Measurements from ENCODE around the gene MLX. TPM values are rescaled to one million over a fixed set of nuclear protein-coding genes. Genes with fewer than 3 reads are reported as not detected.
"Not testable (repeated sequence)": the region's sequence is repeated elsewhere in the genome, so short reads cannot be mapped to it uniquely, and the experiment has no call there.

The MLX gene
- total RNA-seq, 1 donor from 2014 or later: 75.4 TPM

GRCh38 chr17:42609182-42609813 is 42.4 kb downstream of the MLX start, which contains the start of the genes RETREG3 and TUBG1:
RETREG3 (minus strand) TSS chr17:42609374; CDS start chr17:42609324, 50 bp downstream.
TUBG1 (plus strand) TSS chr17:42609683; CDS start chr17:42609738, 55 bp downstream.
- intact Hi-C loops (cut with micrococcal nuclease): loop anchor here (1.0 to 10.0 kb wide), 10 partner anchors 32 to 562 kb away; partner anchors contain the start of genes BECN1, EZH1, IFI35 and NAGLU
- DNase-seq (ENCODE audit: low spot score): peak; percentile 100
- H3K36me3 Mint-ChIP-seq (ENCODE audit: low read depth): peaks cover 21% of the 10 kb centered on the region
- no peaks in the 10 kb centered on the region for H3K9me3 Mint-ChIP-seq
- H3K4me1 Mint-ChIP-seq (ENCODE audit: low read depth): peaks cover 39% of the 10 kb centered on the region
- H3K27me3 Mint-ChIP-seq (ENCODE audit: insufficient read depth): no peaks in the 10 kb centered on the region
- H3K4me3 Mint-ChIP-seq: peak within 1 kb of the TSS; percentile 100
- peak within 1 kb of the TSS; percentile 94 for H3K27ac Mint-ChIP-seq

GRCh38 chr17:42609814-42610801 is 43.2 kb downstream of the MLX start:
- Mint-ChIP-seq H3K27ac (peak overlapping the region; percentile 94), H3K4me1 (ENCODE audit: low read depth) (peaks cover 31% of the 10 kb centered on the region), H3K4me3 (peak overlapping the region; percentile 100), H3K36me3 (ENCODE audit: low read depth) (peaks cover 24% of the 10 kb centered on the region)
- H3K9me3 Mint-ChIP-seq; H3K27me3 Mint-ChIP-seq (ENCODE audit: insufficient read depth): not testable (repeated sequence)
- peak; percentile 5 for DNase-seq (ENCODE audit: low spot score)
- intact Hi-C loops (cut with micrococcal nuclease): loop anchor here (1.0 to 10.0 kb wide), 10 partner anchors 33 to 561 kb away; partner anchors contain the start of genes BECN1, EZH1, IFI35 and NAGLU

DNA sequence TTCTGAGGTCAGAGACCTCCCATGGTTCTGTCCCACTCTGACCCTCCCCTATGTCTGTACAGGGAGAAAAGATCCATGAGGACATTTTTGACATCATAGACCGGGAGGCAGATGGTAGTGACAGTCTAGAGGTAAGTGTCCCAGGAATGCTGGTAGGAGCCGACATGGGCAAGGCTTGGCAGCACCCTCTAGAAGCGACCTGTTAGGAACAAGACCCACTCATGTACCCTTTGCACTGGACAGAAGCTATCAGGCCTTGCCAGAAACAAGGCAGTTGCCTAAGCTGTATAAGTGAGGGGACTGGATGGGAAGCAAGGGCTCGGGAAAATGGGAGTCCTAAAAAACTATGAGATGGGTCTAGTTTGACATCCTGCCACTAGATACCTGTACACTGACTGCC is 45.1 kb downstream of the MLX start:
- Mint-ChIP-seq H3K4me3 (peak overlapping the region; percentile 32), H3K36me3 (ENCODE audit: low read depth) (peaks cover 25% of the 10 kb centered on the region), H3K27ac (no peak overlapping the region), H3K27me3 (ENCODE audit: insufficient read depth) (no peaks in the 10 kb centered on the region), H3K9me3 (no peaks in the 10 kb centered on the region), H3K4me1 (ENCODE audit: low read depth) (peaks cover 15% of the 10 kb centered on the region)
- intact Hi-C loops (cut with micrococcal nuclease): no loop called here
- no peak for DNase-seq (ENCODE audit: low spot score)

DNA sequence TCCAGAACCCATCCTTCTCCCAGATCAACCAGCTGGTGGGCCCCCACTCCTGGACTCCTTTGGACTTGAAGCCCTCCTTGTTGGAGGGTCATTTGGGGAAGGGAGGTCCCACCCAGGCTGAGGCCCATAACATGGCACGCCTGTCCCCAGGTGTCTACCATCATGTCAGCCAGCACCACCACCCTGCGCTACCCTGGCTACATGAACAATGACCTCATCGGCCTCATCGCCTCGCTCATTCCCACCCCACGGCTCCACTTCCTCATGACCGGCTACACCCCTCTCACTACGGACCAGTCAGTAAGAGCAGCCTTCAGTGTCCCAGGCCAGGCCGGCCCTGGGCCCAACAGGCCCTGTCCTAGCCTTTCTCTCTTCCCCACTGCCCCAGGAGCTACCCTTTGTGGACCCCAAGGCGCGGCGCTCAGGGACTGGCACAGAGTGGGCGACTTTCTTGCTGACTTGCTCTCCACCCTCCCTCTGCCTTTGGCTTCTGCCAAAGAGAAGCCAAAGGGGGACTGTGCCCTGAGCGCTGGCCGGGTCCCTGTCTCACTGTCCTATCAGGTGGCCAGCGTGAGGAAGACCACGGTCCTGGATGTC is 46.9 kb downstream of the MLX start:
- Mint-ChIP-seq H3K4me3 (no peak overlapping the region), H3K27ac (no peak overlapping the region), H3K27me3 (ENCODE audit: insufficient read depth) (no peaks in the 10 kb centered on the region), H3K36me3 (ENCODE audit: low read depth) (peaks cover 25% of the 10 kb centered on the region), H3K9me3 (no peaks in the 10 kb centered on the region), H3K4me1 (ENCODE audit: low read depth) (peaks cover 12% of the 10 kb centered on the region)
- no peak for DNase-seq (ENCODE audit: low spot score)
- intact Hi-C loops (cut with micrococcal nuclease): no loop called here

GRCh38 chr17:42617956-42618431 is 51.1 kb downstream of the MLX start:
- peaks cover 17% of the 10 kb centered on the region for H3K4me1 Mint-ChIP-seq (ENCODE audit: low read depth)
- no peaks in the 10 kb centered on the region for H3K27me3 Mint-ChIP-seq (ENCODE audit: insufficient read depth)
- no peaks in the 10 kb centered on the region for H3K9me3 Mint-ChIP-seq
- intact Hi-C loops (cut with micrococcal nuclease): no loop called here
- H3K4me3 Mint-ChIP-seq: no peak overlapping the region
- no peak for DNase-seq (ENCODE audit: low spot score)
- H3K27ac Mint-ChIP-seq: no peak overlapping the region
- H3K36me3 Mint-ChIP-seq (ENCODE audit: low read depth): peaks cover 17% of the 10 kb centered on the region

DNA sequence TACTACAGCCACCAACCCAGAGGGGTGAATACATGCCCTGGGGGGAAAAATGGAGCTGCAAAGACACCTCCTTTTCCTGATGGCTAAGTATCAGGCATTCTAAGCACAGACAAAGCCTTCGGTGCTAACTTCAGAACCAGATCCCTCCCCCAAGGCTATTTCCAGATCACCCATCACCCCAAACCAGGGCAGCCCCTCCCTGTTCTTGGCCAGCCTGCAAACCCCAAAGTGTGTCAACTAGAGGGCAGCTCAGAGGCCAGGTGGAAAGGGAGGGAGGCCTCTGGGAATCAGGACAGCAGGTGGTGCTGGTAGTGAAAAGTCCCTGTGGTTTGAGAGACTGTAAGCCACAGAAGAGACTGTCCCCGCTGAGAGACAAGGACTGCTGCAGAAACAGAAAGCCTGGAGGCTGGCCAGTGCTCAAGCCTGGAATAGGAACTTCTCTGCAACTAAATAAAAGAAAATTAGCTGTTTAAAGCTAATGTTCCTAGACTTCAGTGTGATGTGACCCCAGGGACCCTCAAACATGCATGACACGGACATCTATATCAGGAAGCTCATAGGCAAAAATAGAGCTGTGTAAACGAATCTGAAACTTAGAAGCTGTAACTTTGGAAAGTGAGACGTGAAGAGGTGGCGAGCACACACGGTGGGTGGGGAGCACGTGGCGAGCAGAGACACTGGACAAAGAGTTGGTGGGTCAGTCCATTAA is 51.7 kb downstream of the MLX start:
- intact Hi-C loops (cut with micrococcal nuclease): no loop called here

GRCh38 chr17:42621987-42622386 is 55.1 kb downstream of the MLX start:
- H3K27ac Mint-ChIP-seq; DNase-seq (ENCODE audit: low spot score); H3K27me3 Mint-ChIP-seq (ENCODE audit: insufficient read depth); H3K4me3 Mint-ChIP-seq; H3K9me3 Mint-ChIP-seq; H3K36me3 Mint-ChIP-seq (ENCODE audit: low read depth); intact Hi-C loops (cut with micrococcal nuclease): not testable (repeated sequence)
- H3K4me1 Mint-ChIP-seq (ENCODE audit: low read depth): peaks cover 17% of the 10 kb centered on the region

More for the DNA sequence above, 51.7 kb downstream of the MLX start:
- H3K27ac Mint-ChIP-seq: no peak overlapping the region
- peaks cover 17% of the 10 kb centered on the region for H3K4me1 Mint-ChIP-seq (ENCODE audit: low read depth)
- DNase-seq (ENCODE audit: low spot score): no peak
- H3K4me3 Mint-ChIP-seq: no peak overlapping the region
- no peaks in the 10 kb centered on the region for H3K27me3 Mint-ChIP-seq (ENCODE audit: insufficient read depth)
- no peaks in the 10 kb centered on the region for H3K9me3 Mint-ChIP-seq
- H3K36me3 Mint-ChIP-seq (ENCODE audit: low read depth): peaks cover 15% of the 10 kb centered on the region

Other genes with a start within 250 kb of the MLX start
- gene STAT3, start 178.7 kb upstream of the MLX start, total RNA-seq: 240 and 241 TPM in 2 replicates
- gene CAVIN1, start 143.8 kb upstream of the MLX start, total RNA-seq: 0.91 and 0.96 TPM in 2 replicates
- gene ATP6V0A1, start 108.2 kb upstream of the MLX start, total RNA-seq: 23.2 and 27.1 TPM in 2 replicates
- gene NAGLU, start 30.9 kb upstream of the MLX start, total RNA-seq: 18.2 and 20.8 TPM in 2 replicates
- 0.49 and 0.78 TPM in 2 replicates for gene HSD17B1, start 14.2 kb upstream of the MLX start, total RNA-seq
- 93.1 and 95.4 TPM in 2 replicates for gene COASY, start 5.0 kb upstream of the MLX start, total RNA-seq
- gene PSMC3IP, start 10.6 kb downstream of the MLX start, total RNA-seq: 27.6 and 31.5 TPM in 2 replicates
- gene RETREG3, start 42.3 kb downstream of the MLX start, total RNA-seq: 41.1 and 43.4 TPM in 2 replicates
- gene TUBG1, start 42.6 kb downstream of the MLX start, total RNA-seq: 90.0 and 95.2 TPM in 2 replicates
- 9.1 and 11.6 TPM in 2 replicates for gene TUBG2, start 92.2 kb downstream of the MLX start, total RNA-seq
- 0.52 and 0.76 TPM in 2 replicates for gene PLEKHH3, start 109.9 kb downstream of the MLX start, total RNA-seq
- 0.15 and 0.21 TPM in 2 replicates for gene CCR10, start 114.7 kb downstream of the MLX start, total RNA-seq
- gene CNTNAP1, start 115.4 kb downstream of the MLX start, total RNA-seq: 1.8 and 2.2 TPM in 2 replicates
- 35.6 and 40.0 TPM in 2 replicates for gene EZH1, start 177.9 kb downstream of the MLX start, total RNA-seq
- not detected in 2 replicates for gene RAMP2, start 194.1 kb downstream of the MLX start, total RNA-seq
- 93.6 and 97.0 TPM in 2 replicates for gene VPS25, start 206.3 kb downstream of the MLX start, total RNA-seq
- gene WNK4, start 213.5 kb downstream of the MLX start, total RNA-seq: 0.12 and 0.29 TPM in 2 replicates
- 53.5 and 59.3 TPM in 2 replicates for gene COA3, start 231.6 kb downstream of the MLX start, total RNA-seq
- gene CNTD1, start 231.8 kb downstream of the MLX start, total RNA-seq: not detected in 2 replicates

Measured in activated T-helper 1 cell treated with anti-CD3 and anti-CD28 coated beads, Interleukin-12 subunit alpha, Interleukin-12 subunit beta, Interleukin-2, Interleukin-4 antibody, amounts not matched to agents 30 ng/mL and 10 ng/mL and 1 ng/mL, durations not matched to agents 14 hours and 24 hours and 36 hours (primary cell).